GM19467 (cell line): Measurements from ENCODE around the gene KCNMB2.

ENCODE experiments used
- ATAC-seq: cut with Tn5 transposase; IDR thresholded peaks from one replicate; pipeline ENCODE4 v1.9.1; 2021; ENCODE audit warnings: mild to moderate bottlenecking, moderate library complexity; ENCODE audit not compliant: unreplicated experiment

Gene KCNMB2

DNA sequence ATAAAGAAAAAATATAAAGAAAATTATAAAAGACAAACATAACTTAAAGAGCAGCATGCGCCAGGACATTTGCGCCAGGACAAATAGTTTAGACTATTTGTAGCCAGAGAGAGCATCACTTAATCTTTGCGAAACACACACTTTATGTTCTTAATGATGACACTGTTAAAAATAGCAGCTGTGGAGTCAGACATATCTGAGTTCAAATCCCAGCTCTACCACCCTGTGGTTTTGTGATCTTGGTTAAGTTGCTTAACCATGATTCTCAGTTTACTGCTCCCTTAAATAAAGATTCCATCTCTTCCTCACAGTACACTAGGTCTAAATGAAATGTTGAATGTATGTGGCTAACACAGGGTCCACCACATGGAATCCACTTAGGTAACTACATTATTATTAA, 31.4 kb downstream of the KCNMB2 start:
- no peak for ATAC-seq

DNA sequence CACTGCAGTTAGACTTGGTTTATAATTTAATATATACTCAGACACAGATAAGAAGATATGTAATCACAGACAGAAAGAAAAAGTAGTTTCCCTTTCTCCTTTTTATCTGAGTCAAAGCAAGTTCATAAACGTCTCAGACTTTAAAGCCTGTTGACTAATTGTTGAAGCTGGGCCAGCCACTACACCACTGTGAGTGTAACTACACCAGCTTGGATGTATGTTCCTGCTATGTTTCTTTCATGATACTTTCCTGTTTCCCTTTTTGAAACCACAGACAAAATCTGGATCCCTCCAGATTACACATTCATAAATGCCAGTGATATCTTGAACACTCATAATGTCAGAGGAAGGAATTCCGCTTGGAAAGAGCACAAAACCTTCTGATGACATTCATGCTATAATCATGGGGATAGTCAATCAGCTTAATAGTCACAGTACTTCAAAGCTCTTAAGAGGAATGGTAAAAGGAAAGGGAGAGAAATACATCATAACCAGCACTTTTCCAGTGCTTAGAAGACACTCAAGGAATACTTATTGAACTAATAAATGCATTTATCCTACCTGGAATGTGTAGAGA, 32.0 kb downstream of the KCNMB2 start:
- no peak for ATAC-seq

GRCh38 chr3:178568911-178569310, 32.7 kb downstream of the KCNMB2 start:
- no peak for ATAC-seq

GRCh38 chr3:178569826-178570225, 33.6 kb downstream of the KCNMB2 start:
- no peak for ATAC-seq

DNA sequence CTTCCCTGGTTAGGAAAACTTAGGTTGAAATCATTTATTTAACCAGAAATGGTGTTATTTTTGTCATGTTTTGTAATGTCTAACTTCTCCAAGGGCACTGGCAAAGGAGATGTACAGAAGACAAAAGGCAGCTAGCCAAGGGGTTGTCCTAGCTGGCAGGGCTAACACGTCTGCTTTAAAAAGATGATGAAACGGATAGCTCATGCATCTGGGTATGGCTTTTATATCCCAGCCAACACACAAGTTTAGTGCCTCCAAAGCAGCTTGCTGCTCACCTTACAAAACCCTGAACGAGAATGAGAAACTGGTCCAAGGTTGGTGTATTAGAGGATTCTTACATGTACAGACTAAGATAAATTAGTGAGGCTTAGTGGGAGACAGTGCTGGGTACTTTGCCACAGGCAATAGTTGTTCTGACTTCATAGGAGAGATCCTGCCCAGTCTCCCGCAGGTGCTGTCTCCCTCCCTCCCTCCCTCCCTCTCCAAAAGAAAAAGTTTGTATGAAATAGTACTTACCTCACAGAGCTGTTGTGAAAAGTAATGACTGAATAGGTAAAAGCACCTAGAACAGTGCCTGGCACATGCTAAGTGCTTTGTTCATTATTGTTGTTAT, 47.8 kb downstream of the KCNMB2 start:
- ATAC-seq = no peak

DNA sequence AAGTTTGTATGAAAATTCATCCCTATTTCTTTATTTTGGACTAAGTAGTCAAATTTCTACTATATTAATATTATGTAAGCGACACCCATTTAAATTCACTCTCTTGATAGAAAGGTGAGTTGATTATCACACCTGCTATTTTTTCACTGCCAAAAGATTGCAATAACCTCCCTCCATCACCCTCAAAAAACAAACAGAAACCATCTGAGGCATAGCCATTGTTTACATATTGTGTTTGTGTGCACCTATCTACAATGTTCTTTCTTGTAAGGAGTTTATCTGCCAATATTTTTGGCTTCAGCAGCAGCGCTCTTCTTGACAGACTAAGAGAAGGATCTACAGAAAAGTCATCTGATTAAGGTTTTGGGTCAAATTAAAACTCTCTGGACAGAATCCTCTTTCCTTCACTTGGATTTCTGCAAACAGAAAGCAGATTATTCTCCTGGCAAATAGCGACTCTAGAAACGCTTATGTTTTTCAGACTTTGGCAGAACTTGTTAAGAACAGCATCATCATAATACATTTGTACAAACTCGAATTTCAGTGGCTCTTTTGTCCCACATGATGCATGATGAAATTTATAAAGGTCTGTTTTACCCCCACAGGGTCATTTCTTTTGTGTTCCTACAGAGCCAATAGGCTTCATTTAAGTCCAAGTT, 48.6 kb downstream of the KCNMB2 start:
- ATAC-seq = no peak

DNA sequence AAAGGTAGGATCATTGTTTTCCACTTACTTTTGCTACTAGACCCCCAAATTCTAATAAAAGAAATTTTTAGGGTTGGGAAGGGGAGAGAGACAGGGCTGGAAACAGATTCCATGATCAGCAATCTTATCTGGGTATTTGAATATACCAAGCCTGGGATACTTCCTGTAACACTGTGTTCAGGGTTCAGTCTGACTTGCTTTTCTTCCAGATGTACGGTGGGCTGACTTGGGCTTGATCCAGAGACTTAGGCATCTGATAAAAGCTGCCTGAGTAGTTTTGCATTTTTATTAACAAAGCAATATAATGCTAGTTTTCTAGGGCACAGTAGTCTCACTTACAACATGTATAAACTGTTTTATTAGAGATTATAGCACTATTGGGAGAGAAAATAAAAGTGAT, 49.2 kb downstream of the KCNMB2 start:
- ATAC-seq = no peak

DNA sequence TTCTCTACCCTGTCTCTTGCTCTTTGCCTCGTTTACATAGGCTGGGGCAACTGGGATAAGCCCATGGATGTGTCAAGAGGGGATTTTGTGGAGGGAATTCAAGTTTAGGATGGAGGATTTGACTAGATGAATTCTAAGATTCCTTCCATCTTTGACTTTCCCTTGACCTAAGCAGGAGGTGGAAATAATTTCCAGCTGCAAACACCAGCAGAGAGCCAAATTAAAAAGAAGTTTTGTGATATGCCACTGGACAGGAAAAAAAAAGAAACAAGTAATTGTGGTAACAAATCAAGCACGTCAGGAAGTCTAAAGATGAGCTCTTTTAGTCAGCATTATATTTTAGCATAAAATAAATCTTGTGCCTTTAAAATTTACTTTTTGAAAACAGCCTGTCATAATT, 49.8 kb downstream of the KCNMB2 start:
- ATAC-seq = no peak

GRCh38 chr3:178588628-178589027, 52.4 kb downstream of the KCNMB2 start:
- no peak for ATAC-seq

- no peak for ATAC-seq
Measured at GRCh38 chr3:178593786-178594185, 57.5 kb downstream of the KCNMB2 start.

GRCh38 chr3:178597371-178597770, 61.1 kb downstream of the KCNMB2 start:
- ATAC-seq = no peak

GRCh38 chr3:178602856-178603255, 66.6 kb downstream of the KCNMB2 start:
- no peak for ATAC-seq

DNA sequence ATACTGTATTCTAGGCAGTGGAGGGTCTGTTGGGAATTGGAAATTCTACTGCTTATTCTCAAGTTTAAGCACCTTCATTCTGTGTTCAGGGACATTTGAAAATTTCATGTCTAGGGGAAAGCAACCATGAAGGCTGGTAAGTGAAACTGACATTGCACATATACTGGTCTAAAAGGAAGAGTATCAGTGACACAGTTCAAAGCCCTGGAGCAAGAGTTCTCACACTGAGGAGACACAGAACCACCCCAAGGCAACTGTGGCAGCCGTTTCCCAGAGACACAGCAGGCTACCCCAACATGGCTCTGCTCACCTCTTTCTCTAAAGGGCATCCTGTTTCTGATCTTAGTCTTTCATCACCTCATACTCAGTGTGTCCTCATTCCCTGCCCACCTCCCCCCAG, 67.5 kb downstream of the KCNMB2 start:
- ATAC-seq = no peak

DNA sequence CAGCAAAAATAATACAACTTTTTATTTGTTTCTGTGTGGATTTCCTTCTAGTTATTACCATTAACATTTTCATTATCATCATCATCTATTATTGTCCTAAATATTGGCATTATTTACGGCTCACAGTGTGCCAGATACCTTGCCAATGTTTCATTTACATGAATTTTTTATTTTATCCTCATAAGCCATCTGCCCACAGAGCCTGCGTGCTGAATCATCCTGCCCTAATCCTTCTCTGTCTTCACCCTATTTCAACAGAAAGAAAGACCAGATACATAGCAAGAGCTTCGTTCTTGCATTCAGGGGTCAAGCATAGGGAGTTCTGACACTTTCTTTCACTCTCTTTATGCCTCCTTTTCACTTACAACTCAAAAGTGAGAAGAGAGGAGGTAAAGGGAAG, 82.0 kb downstream of the KCNMB2 start:
- no peak for ATAC-seq

DNA sequence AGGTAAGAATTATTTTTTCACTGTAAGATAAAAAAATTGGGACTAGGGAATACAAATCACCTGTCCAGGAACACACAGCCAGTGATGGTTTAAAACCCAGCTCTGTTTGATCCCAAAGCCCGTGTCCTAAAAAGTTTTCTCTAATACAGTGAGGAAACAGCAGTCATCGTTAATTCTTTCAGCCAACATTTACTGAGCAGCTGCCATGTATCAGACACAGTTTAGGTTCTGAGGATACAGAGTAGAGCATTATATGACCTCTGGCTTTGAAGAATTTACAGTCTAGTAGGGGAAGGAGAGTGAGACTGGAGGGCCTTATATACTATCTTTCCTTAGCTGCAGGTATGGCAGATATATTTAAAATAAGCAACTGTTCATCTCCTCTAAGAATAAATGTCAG, 82.7 kb downstream of the KCNMB2 start:
- ATAC-seq = no peak

- ATAC-seq = no peak
Measured at GRCh38 chr3:178623666-178624255, 87.5 kb downstream of the KCNMB2 start.

GRCh38 chr3:178624276-178624675, 88.0 kb downstream of the KCNMB2 start:
- no peak for ATAC-seq

DNA sequence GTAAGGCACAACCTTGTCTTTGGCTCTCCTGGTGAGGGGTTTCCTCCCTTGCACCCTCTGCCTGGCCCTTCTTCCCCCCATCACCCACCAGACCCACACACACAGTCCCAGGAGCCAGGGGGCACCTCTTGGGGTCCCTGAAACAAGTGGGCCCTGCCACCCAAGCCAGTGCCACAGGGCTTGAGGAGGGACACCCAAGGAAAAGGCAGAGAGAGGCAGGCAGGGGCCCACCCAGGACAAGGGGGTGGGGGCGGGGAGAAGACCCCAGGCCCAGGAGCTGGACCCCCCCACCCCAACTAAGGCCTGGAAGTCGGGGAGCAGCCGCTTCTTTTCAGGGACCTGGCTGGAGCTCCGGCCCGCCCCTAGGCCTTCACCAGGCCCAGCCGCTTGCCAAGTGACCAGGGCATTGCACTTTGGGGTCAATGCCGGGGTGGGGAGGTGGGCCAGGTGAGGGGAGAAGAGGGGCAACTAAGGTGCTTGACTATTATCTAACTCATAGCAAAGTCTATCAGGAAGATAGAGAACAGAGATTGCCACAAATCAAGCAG, 88.9 kb downstream of the KCNMB2 start:
- no peak for ATAC-seq

GRCh38 chr3:178628037-178628436, 91.8 kb downstream of the KCNMB2 start:
- no peak for ATAC-seq

DNA sequence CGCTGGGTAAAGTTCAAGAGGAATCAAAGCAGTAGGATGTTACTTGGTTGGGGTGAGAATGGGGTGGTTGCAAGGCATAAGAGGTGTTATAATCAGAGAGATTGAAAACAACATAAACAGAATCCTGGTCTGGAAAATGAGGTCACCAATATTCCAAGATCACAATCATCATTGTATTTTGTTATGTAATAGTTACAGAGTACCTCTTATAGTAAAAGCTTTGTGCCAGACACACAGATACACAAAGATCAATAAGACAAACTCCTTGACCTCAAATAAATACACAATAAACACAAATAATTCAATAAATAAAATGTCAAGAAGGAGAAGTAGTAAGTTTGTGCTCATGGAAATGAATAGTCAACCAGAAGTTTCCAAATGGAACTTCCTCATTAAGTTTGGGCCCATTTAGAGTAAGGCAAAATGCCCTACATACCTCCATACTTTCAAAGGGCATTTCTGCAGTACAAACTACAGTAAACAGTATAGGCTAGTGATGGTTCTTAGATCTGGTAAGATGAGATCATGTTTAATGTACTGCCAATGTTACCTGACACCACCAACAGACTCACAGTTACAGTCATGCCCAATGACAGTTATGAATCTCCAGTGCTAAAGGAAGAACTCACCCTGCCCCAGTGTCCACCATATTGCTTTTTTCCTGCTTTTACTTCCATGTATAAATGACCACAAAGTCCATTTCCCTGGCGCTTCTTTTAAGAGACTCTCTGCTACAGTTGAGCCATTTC, 93.4 kb downstream of the KCNMB2 start:
- no peak for ATAC-seq

DNA sequence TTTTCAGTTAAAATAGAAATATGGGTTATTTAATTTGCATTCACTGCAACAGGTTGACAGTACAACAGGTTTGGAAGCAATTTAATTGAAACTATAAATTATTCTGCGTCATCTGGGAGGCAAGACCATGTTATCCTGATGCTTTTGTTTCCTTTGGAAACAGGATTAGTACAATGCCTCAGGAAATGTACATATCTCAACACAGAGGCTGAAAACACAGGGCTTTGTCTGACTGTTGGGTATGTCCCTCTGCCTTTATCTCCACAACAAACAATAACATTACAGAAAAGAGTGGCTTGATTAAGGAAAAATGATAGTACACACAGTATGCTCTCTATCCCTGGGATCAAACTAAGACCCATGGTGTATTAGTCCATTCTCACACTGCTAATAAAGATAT, 95.7 kb downstream of the KCNMB2 start:
- no peak for ATAC-seq
